GM21390 (cell line): ENCODE results near the gene CPEB3.
"Not testable (repeated sequence)": the region's sequence is repeated elsewhere in the genome, so short reads cannot be mapped to it uniquely, and the experiment has no call there.

Experiments used
- ATAC-seq: cut with Tn5 transposase; IDR thresholded peaks from one replicate; pipeline ENCODE4 v1.9.1; 2021; ENCODE audit not compliant: unreplicated experiment

The CPEB3 gene

DNA sequence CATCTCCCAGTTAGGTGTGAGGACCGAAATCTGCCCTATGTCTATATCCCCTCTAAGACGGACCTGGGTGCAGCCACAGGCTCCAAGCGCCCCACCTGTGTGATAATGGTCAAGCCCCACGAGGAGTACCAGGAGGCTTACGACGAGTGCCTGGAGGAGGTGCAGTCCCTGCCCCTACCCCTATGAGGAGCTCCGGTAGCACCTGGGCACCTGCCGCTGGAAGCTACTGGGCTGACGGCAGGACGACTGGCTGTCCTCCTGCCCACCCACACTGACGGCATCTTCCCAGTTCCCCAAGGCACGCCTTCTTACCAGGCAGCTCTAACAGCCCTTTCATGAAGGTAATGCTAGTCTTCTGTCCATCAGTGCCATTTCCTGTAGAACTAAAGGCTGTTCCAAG lies 74.3 kb downstream of the CPEB3 start:
- not testable (repeated sequence) for ATAC-seq

GRCh38 chr10:92215222-92215621 lies 75.7 kb downstream of the CPEB3 start:
- ATAC-seq, result not testable (repeated sequence)

- ATAC-seq, result no peak
Measured at GRCh38 chr10:92213049-92213448, 77.8 kb downstream of the CPEB3 start.

DNA sequence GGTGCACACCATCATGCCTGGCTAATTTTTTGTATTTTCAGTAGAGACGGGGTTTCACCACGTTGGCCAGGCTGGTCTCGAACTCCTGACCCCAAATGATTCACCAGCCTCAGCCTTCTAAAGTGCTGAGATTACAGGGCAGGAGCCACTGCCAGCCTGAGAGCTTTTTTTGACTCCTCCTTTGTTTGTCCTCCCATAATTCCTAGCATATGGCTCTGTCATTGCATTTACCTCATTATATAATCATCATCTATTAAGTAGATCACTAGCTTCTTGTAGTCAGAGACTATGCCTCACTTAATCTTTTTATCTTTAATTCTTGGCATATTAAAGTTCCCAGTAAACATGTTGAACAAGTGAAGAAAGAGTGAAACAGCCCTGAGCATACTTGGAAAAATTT lies 82.1 kb downstream of the CPEB3 start:
- no peak for ATAC-seq

DNA sequence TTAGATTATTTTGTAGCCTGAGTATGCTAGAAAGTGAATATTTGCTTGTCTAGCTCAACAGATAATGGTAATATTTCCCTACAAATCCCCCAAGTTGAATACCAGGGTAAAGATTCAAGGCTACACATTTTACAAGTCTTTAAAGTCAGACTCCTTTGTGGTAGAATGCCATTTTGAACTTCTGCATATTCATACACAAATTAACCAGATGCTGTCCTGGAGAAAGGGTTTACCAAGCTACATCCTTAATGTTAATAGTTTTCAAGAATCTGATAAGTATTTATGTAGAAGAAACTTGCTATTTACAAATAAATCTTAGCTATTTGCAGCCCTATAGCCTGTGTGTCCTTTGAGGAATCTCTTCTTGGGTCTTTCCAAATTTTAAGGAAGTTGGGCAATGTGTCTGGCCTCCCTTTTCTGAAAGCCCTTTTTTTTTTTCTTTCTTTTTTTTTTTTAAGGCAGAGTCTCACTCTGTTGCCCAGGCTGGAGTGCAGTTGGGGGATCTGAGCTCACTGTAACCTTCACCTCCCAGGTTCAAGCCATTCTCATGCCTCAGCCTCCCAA lies 82.6 kb downstream of the CPEB3 start:
- ATAC-seq, result no peak

- no peak for ATAC-seq
Measured at GRCh38 chr10:92207061-92207460, 83.8 kb downstream of the CPEB3 start.

GRCh38 chr10:92203919-92204623 lies 86.8 kb downstream of the CPEB3 start:
- ATAC-seq, result no peak

GRCh38 chr10:92202536-92202935 lies 88.3 kb downstream of the CPEB3 start:
- no peak for ATAC-seq

DNA sequence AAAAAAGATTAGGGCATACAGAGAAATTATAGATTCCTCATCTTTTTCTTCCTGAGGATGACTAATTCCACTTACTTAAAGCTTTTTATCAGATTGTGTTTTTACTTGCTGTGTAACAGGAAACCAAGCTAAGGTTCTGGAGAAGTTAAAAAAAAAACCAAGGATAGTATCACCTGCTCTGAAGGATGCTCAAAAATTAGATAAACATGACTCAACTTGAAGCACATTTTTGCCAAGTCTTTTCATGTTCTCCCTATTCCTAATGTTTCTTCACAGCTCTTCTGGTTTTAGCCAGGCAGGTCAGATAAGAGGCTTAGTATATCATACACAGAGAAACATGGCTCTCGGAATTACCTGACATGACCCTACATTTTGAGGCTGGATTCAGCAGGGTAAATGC lies 90.3 kb downstream of the CPEB3 start:
- ATAC-seq, result no peak

DNA sequence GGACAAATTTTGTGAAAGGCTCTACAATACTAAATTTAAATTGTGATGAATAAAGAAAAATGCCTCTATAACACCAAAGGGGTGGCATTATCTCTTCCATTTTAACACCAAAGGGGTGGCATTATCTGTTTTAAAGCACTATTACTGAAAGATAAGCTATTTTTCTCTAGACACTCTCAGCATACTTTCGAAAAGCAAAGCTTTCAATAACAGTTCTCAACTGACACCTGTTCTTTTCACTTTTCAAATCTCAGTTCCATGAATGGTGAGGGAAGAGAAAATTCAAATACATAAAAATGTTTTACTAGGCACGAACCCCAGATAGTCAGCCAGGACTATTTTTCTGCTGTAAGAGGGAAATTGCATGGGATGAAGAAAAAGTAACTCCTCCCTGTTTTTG lies 103.8 kb downstream of the CPEB3 start:
- no peak for ATAC-seq

- ATAC-seq, result no peak
Measured at GRCh38 chr10:92184977-92185376, 105.9 kb downstream of the CPEB3 start.

DNA sequence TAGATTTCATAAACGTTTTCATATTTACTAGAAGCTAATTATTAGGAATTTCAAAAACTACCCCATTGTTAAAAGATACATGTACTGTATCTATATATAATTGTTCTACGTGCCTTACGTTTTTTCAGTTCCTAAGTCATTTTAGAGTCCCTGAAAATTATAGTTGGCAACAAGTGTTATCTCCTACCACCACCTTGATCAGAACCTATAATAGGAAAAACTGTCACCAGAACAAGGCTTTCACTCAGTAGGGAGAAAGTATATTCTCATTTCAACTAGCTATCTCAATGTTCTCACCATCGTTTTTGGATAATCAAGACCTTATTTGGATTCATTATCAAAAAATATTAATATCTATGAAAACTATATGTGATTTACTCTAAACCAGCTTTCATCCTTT lies 107.7 kb downstream of the CPEB3 start:
- ATAC-seq, result no peak

- ATAC-seq, result no peak
Measured at GRCh38 chr10:92181575-92181974, 109.3 kb downstream of the CPEB3 start.

DNA sequence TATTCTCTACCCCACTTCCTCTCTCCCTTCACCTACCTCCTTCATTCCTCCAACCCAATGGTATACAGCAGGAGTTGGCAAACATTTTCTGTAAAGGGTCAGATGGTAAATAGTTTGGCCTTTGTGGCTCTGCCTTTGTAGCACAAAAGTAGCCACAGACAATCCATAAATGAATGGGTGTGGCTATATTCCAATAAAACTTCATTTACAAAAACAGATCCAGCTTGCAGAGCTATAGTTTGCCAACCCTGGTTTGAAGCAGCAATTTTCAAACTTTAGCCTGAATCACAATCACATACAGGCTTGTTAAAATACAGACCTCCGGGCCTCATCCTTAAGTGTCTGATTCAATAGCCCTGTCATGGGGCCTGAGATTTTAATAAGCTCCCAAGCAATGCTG lies 110.5 kb downstream of the CPEB3 start:
- no peak for ATAC-seq

- ATAC-seq, result no peak
Measured at GRCh38 chr10:92177546-92177945, 113.3 kb downstream of the CPEB3 start.

DNA sequence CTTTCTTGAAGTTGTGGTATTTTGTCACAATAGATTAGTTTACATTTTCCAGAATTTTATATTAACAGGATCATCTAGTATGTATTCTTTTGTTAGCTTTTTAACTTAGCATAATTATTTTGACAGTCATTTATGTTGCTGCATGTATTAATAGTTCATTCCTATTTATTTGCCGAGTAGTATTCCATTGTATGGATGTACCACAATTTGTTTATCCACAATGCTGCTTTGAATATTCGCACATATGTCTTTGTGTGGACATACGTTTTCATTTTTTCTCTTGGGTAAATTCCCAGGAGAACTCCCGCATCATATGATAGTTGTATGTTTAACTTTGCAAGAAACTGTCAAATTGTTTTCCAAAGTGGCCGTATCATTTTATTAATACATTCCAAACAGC lies 115.7 kb downstream of the CPEB3 start:
- no peak for ATAC-seq

DNA sequence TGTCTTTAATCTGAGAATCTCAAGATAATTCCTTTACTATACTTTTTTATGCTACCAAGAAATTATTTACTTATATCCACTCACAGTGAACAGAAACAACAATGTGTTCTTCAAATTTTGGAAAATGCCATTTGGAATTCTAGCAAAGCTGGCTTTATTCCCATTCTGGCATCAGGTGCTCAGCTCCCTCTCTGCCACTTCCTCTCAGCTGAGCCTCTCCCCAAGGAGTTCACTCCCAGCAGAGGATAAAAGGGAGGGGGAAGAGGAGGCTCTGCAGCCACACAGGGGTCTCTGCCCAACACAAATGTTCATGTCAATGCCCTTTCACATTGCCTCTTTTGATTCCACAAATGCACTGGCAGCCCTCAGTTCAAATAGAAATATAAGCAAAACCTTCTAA lies 116.9 kb downstream of the CPEB3 start:
- ATAC-seq, result no peak

GRCh38 chr10:92164036-92164696 lies 126.7 kb downstream of the CPEB3 start:
- ATAC-seq, result no peak

DNA sequence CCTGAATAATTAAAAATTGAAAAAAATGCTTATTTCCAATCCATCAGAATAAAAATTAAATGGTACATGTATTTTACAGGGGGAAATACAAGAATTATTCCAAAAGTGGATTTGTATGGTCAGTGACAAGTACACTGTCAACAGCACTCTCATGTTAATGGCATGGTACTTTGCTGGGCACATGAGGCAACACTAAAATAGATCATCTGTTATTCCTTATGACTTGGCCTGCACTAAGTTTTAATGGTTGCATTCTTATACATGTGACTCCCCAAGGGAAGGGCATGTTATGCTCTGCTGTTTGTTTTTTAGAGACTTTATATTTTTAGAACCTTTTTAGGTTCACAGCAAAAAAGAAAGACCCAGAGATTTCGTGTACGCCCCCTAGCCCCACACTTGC lies 128.3 kb downstream of the CPEB3 start:
- no peak for ATAC-seq

DNA sequence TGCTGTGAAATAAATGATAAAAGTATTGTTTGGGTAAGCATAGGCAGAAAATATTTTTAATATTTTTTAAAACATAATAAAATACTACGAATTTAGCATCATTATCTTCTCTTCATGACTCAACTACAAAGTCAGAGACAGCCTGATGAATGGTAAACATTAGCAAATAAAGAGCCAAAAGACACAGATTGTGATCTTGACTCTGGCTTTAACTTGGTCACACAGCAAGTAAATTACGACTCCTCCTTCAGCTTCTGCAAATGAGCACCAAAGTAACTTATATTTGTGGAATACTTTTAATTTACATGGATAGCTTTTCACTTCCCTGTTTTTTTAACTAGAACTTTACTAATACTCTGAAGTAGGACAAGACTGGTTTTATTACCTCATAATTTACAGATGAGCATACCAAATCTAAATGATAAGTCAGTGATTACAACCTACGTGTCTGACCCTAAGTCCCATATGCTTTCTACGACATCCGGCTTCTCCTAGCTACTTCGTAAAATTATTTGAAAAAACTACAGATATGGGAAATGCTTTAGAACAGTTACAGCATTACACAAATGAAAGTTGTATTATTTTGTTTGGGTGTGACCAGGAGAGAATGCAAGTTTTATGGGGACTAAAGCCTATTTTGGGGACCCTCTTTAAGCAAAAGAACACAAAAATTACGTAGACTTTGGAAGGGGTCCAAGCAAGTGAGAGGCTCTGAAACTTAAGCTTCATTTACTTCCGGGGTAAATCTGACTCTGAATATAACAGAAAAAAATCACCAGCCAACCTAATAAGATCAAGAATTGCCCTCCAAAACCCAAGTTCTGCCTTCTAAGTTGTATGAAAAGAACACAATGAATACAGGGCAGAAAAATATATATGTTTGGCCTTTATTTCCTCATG lies 133.8 kb downstream of the CPEB3 start:
- ATAC-seq, result no peak

DNA sequence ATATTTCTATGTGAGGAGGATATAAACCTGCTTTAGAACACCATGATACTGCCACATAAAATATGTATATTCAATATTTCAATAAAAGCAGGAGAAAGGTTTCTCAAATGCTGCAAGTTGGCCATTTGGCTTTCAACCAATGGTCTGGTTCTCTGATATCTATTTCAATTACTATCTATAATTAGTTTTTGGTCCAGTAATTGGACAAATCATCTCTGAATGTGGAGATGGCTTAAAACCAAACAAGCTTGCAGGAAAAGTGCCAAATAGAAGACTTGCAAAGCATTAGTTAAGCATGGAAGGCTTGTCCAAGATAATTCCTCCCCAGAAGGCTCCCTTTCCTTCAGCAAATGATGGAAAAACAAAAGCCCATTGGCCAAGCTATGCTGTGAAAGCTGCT lies 140.1 kb downstream of the CPEB3 start:
- ATAC-seq, result no peak

DNA sequence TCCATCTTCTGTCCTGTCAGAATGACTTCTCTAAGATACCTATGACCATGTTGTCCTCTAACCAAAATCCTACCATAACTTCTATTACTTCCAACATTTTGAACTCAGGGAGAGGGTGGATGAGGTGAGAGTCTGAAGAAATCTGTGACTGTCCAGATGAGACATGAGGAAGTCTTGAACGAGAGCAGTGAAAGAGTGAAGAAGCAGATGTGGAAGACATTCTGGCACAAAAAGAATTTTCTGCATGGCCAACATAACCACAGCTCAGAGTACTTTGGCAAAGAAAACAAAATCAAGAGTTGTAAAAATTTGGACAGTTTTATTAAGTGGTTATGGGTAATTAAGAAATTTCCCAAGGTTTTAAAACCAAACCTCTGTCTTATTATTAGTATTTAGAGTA lies 141.6 kb downstream of the CPEB3 start:
- no peak for ATAC-seq
